ENCODE measurements around the gene PEDS1. TPM values are rescaled to one million over a fixed set of nuclear protein-coding genes. Genes with fewer than 3 reads are reported as not detected.

PEDS1 gene
- total and polyA plus RNA-seq, 7 donors: 13.8 to 27.4 (median 20.2) TPM

DNA sequence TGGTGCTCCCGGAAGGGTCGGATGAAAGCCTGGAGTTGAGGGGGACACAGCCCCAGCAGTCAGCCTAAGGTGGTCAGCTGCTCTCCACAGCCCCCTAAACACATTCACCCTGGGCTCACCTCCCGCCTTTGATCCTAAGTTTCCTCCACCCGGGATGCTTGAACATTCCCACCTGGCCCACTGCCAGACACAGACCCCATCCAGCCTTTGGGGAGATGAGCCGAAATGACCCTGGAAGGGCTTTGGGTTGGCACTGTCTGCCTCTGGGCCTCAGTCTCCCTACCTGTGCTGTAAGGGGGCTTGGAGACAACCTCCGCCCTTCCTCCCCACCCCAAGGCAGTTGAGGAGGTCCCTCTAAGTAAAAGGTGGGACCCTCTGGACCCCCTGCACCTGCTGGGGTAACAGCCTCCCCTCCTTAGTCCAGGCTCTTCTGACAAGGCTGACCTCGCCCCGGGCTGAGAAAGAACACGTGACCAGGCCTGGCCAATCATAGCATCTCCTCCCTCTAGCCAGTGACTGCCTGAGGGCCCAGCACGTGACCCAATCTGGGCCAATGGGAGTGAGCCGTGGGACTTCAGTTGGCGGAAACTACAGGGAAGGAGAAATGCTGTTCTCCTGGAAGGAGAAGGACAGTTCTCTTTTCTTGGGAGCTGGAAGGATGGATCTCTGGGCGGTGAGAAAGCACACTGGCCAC, 23.7 kb downstream of the PEDS1 start:
- Histone ChIP-seq H3K4me3 (peak overlapping the region in 3 of 4 donors; percentile 36 to 37 (median 37)), H3K27ac (peak overlapping the region; percentile 78 to 88 (median 85)), H3K36me3 (peaks cover 6 to 51% (median 36%) of the 10 kb centered on the region in 4 donors), H3K9me3 (no peaks in the 10 kb centered on the region), H3K4me1 (peaks cover 0 to 70% (median 52%) of the 10 kb centered on the region in 4 donors), H3K27me3 (no peaks in the 10 kb centered on the region)
- intact Hi-C loops (cut with DNase I): loop anchor here (2.0 to 10.0 kb wide), 2 partner anchors 39 to 335 kb away; no protein-coding TSS in a partner anchor
- DNase-seq: peak; percentile 90
- TF ChIP-seq, protein P1, sequence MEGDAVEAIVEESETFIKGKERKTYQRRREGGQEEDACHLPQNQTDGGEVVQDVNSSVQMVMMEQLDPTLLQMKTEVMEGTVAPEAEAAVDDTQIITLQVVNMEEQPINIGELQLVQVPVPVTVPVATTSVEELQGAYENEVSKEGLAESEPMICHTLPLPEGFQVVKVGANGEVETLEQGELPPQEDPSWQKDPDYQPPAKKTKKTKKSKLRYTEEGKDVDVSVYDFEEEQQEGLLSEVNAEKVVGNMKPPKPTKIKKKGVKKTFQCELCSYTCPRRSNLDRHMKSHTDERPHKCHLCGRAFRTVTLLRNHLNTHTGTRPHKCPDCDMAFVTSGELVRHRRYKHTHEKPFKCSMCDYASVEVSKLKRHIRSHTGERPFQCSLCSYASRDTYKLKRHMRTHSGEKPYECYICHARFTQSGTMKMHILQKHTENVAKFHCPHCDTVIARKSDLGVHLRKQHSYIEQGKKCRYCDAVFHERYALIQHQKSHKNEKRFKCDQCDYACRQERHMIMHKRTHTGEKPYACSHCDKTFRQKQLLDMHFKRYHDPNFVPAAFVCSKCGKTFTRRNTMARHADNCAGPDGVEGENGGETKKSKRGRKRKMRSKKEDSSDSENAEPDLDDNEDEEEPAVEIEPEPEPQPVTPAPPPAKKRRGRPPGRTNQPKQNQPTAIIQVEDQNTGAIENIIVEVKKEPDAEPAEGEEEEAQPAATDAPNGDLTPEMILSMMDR (IDR thresholded peaks at IDR 0.05): no peak
- peak; percentile 60 to 80 (median 77) for TF ChIP-seq POLR2AphosphoS5 (IDR thresholded peaks at IDR 0.05)
- 90 to 93% methylated on average over 13 of the region's 13 CpGs for WGBS, 2 donors

DNA sequence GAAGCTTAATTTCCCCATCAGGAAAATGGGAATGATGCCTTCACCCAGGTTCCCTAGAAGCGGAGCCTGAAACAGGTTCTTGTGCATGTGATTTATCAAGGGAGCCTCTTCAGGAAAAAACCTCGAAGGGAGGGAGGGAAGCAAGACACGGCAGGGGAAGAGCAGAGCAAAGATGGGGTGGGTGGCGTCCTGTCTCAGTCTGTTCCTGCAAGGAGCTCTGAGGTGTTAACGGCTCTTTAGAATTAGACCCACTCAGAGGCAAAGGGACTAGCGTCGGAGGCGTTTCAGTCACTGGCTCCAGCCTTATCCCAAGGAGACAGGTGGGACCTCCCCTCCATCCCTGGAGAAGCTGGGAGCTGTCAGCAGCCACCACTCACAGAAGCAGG, 25.0 kb downstream of the PEDS1 start:
- Histone ChIP-seq H3K27ac (peak overlapping the region; percentile 78 to 88 (median 85)), H3K36me3 (peaks cover 10 to 61% (median 47%) of the 10 kb centered on the region in 4 donors), H3K4me1 (peaks cover 0 to 66% (median 47%) of the 10 kb centered on the region in 4 donors), H3K27me3 (no peaks in the 10 kb centered on the region), H3K4me3 (peak overlapping the region in 1 of 4 donors; percentile 37), H3K9me3 (no peaks in the 10 kb centered on the region)
- intact Hi-C loops (cut with DNase I): loop anchor here (10.0 kb wide), 1 partner anchor 336 kb away; no protein-coding TSS in a partner anchor
- WGBS, 2 donors: 94 to 96% methylated on average over 8 of the region's 8 CpGs
- no peak for DNase-seq
- TF ChIP-seq POLR2AphosphoS5 (IDR thresholded peaks at IDR 0.05) (no peak), EP300 (IDR thresholded peaks at IDR 0.05) (no peak)
- TF ChIP-seq, protein P1 (IDR thresholded peaks at IDR 0.05): no peak

DNA sequence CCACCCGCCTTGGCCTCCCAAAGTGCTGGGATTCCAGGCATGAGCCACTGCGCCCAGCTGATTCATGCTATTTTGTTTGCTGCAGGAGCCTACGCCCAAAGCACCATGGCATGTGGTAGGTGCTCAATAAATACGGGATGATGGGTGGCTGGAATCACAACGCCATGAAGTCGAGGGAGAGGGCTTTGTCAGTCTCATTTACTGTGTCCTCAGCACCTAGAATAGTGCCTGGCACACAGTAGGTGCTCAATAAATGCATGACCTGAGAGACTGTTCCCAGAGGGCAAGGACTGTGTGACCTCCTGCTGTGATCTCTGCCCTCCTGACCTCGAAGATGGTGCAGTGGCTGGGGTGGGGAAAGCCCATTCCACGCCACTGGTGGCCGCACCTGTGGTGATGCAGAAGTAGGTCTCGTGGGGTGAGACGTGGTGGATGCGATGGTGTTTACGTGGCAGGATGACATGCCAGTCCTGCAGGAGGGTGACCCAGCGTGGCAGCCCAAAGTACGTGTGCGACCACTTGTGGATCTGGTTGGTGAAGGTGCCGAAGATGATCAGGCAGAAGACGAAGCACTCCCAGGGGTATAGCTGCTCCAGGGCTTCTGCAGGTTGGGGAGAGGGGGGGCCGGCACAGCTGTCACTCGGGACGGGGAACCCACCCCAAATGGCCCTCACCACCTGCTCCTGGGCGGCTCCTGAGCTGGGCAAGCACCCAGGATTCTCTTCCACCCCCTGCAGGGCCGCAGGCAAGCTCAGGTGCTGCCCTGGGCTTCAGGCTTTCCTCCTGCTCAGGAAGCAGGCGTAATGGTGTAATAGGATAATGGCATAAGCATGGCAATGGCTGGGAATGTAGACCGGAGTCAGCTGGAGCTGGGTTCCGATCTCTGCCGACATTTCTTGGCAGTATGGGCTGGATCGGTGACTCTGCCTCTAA, 25.7 kb downstream of the PEDS1 start:
- Histone ChIP-seq H3K27me3 (no peaks in the 10 kb centered on the region), H3K9me3 (no peaks in the 10 kb centered on the region), H3K4me1 (peaks cover 0 to 59% (median 41%) of the 10 kb centered on the region in 4 donors), H3K36me3 (peaks cover 10 to 62% (median 48%) of the 10 kb centered on the region in 4 donors), H3K27ac (peak overlapping the region; percentile 78 to 88 (median 85)), H3K4me3 (no peak overlapping the region)
- TF ChIP-seq, protein P1 (IDR thresholded peaks at IDR 0.05): no peak
- TF ChIP-seq POLR2AphosphoS5 (IDR thresholded peaks at IDR 0.05): no peak
- no peak for TF ChIP-seq POLR2A (IDR thresholded peaks at IDR 0.05)
- no peak for TF ChIP-seq EP300 (IDR thresholded peaks at IDR 0.05)
- DNase-seq: no peak
- intact Hi-C loops (cut with DNase I): loop anchor here (10.0 kb wide), 1 partner anchor 337 kb away; no protein-coding TSS in a partner anchor
- 86 to 91% methylated on average over 28 of the region's 28 CpGs for WGBS, 2 donors

DNA sequence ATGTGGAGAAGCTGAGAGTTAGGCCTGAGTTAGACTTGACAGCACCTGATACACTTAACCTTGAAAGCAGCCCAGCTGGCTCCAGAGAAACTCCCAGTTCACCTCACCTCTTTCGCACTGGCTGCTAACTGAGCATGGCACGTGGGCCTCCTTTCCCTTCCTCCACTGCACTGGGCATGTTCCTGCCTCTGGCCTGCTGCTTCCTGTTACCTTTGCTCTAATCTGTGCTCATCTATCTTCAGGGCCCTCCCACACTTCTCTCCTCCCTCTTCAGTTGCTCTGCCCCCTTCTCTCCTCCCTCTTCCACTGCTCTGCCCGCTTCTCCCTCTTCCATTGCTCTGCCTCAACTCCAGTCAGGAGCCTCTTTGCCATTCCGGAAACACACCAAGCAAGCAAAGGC, 26.9 kb downstream of the PEDS1 start:
- Histone ChIP-seq H3K4me1 (peaks cover 0 to 48% (median 35%) of the 10 kb centered on the region in 4 donors), H3K27ac (peak overlapping the region; percentile 55 to 88 (median 74)), H3K36me3 (peaks cover 10 to 62% (median 48%) of the 10 kb centered on the region in 4 donors), H3K4me3 (no peak overlapping the region), H3K27me3 (no peaks in the 10 kb centered on the region), H3K9me3 (no peaks in the 10 kb centered on the region)
- TF ChIP-seq POLR2AphosphoS5 (IDR thresholded peaks at IDR 0.05): no peak
- DNase-seq: no peak
- intact Hi-C loops (cut with DNase I): loop anchor here (10.0 kb wide), 1 partner anchor 338 kb away; no protein-coding TSS in a partner anchor
- WGBS, 2 donors: 25 to 59% methylated on average over 4 of the region's 4 CpGs
